ENCODE measurements around the gene CFH. TPM values are rescaled to one million over a fixed set of nuclear protein-coding genes. Genes with fewer than 3 reads are reported as not detected.
"Not testable (repeated sequence)": the region's sequence is repeated elsewhere in the genome, so short reads cannot be mapped to it uniquely, and the experiment has no call there.

Gene CFH
- total RNA-seq, 1 donor from 2014 or later = 299 TPM

DNA sequence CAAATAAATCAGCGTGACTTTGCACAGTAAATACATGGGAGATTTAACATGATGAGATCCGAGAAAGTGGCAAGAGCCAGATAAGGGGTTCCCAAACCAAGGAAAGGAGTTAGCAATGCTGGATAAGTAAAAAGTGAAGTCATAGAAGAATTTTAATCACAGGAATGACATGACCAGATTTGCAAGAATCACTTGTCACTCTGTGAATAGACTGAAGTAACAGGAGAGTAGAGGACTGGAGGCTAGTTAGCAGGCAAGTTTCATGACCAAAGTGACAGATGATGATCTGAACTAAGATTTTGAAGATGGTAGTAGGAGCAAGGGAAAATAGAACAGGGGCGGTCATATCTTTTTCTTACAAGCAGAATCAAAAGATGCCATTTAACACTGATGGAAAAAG is 8.4 kb downstream of the CFH start:
- DNase-seq (ENCODE audit: low spot score) (no peak), ATAC-seq (peak; percentile 45)
- intact Hi-C loops (cut with DNase I) = no loop called here

- intact Hi-C loops (cut with DNase I) = no loop called here
- peak; percentile 70 for ATAC-seq
- no peak for DNase-seq (ENCODE audit: low spot score)
Observed at GRCh38 chr1:196660852-196661251, 9.0 kb downstream of the CFH start.

DNA sequence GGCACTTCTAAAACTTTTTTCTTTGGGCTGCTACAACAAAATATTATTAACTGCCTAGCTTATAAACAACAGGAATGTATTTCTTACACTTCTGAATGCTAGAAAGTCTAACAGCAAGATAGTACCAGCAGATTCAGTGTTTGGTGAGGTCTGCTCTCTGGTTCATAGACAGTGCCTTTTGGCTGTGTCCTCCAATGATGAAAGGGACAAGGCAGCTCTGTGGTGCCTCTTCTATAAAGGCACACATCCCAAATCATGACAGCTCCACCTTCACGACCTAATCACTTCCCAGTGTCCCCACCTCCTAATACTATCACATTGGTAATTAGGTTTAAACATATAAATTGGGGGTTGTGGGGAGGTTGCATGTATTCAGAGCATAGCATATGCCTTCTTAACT is 9.5 kb downstream of the CFH start:
- no peak for ATAC-seq
- intact Hi-C loops (cut with DNase I) = no loop called here
- DNase-seq (ENCODE audit: low spot score) = no peak

DNA sequence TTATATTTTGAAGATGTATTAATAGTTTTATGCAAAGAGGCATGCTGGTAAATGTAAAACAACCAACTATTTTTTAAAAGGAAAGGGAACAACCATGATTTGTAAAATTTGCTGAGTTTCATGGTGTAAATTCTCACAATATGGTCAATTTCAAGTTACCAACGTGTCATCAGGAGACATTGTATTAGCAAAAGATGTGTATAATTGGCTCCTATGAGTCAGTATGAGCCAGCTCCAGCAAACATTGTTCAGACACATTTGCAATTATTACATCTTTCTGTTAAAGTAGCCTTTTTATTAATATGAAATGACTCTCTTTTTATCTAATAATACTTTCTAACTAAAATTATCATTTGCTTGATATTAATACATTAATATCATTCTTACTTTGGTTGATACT is 15.3 kb downstream of the CFH start:
- DNase-seq (ENCODE audit: low spot score) = no peak
- ATAC-seq = no peak
- intact Hi-C loops (cut with DNase I) = no loop called here

GRCh38 chr1:196669051-196669450 is 17.2 kb downstream of the CFH start:
- intact Hi-C loops (cut with DNase I) = no loop called here
- ATAC-seq (no peak), DNase-seq (ENCODE audit: low spot score) (no peak)

- DNase-seq (ENCODE audit: low spot score) (no peak), ATAC-seq (no peak)
- intact Hi-C loops (cut with DNase I) = no loop called here
Observed at GRCh38 chr1:196669693-196670092, 17.9 kb downstream of the CFH start.

GRCh38 chr1:196674908-196675307 is 23.1 kb downstream of the CFH start:
- DNase-seq (ENCODE audit: low spot score) (no peak), ATAC-seq (no peak)
- intact Hi-C loops (cut with DNase I) = no loop called here

GRCh38 chr1:196677781-196678509 is 26.1 kb downstream of the CFH start:
- intact Hi-C loops (cut with DNase I) = no loop called here
- ATAC-seq (no peak), DNase-seq (ENCODE audit: low spot score) (no peak)

GRCh38 chr1:196678510-196678884 is 26.7 kb downstream of the CFH start:
- intact Hi-C loops (cut with DNase I) = no loop called here
- DNase-seq (ENCODE audit: low spot score) = no peak

GRCh38 chr1:196680107-196680506 is 28.3 kb downstream of the CFH start:
- ATAC-seq = peak; percentile 44
- intact Hi-C loops (cut with DNase I) = no loop called here
- no peak for DNase-seq (ENCODE audit: low spot score)

More at GRCh38 chr1:196678510-196678884, 26.7 kb downstream of the CFH start:
- no peak for ATAC-seq

DNA sequence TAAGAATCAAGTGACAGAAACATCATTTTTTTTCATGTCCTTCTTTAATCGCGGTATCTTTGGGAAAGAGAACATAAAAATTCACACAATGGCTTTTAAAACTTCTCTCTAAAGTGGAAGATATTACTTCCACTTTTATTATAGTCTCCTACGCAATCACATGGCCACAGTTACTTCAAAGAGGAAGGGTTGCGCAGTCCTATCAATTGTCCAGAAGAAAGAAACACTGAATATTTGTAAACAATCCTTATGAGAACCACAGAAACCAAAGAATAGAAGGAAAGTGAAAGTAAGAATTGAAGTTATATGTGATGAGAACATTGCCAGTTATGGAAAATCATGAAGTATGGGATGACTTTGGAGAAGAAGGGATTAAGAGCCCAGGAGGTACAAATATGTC is 32.6 kb downstream of the CFH start:
- DNase-seq (ENCODE audit: low spot score) (no peak), ATAC-seq (no peak)
- intact Hi-C loops (cut with DNase I) = no loop called here

DNA sequence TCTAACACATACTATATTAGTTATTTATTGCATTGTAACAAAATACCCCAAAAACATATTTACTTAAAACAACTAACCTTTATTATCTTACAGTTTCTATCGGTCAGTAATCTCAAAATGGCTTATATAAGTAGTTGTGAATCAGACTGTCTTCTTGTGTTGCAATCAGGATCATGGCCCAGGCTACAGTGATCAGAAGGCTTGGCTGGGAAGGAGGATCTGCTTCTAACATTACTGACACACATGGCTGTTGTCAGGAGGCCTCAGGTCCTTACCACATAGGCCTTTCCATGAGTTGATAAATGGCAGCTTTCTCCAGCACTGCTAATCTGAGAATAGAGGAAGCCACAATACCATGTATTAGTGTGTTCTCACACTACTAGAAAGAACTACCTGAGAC is 33.7 kb downstream of the CFH start:
- no peak for ATAC-seq
- DNase-seq (ENCODE audit: low spot score) = no peak
- intact Hi-C loops (cut with DNase I) = no loop called here

GRCh38 chr1:196689001-196689400 is 37.2 kb downstream of the CFH start:
- intact Hi-C loops (cut with DNase I) = no loop called here
- ATAC-seq (no peak), DNase-seq (ENCODE audit: low spot score) (no peak)

- ATAC-seq (no peak), DNase-seq (ENCODE audit: low spot score) (no peak)
- intact Hi-C loops (cut with DNase I) = no loop called here
Observed at GRCh38 chr1:196690582-196690981, 38.7 kb downstream of the CFH start.

- DNase-seq (ENCODE audit: low spot score) = no peak
Observed at GRCh38 chr1:196698993-196699392, 47.1 kb downstream of the CFH start.

GRCh38 chr1:196701144-196701543 is 49.3 kb downstream of the CFH start:
- ATAC-seq = no peak
- intact Hi-C loops (cut with DNase I) = no loop called here
- no peak for DNase-seq (ENCODE audit: low spot score)

More at GRCh38 chr1:196698993-196699392, 47.1 kb downstream of the CFH start:
- no peak for ATAC-seq
- intact Hi-C loops (cut with DNase I) = no loop called here

GRCh38 chr1:196709892-196710291 is 58.0 kb downstream of the CFH start:
- ATAC-seq; DNase-seq (ENCODE audit: low spot score); intact Hi-C loops (cut with DNase I): not testable (repeated sequence)

DNA sequence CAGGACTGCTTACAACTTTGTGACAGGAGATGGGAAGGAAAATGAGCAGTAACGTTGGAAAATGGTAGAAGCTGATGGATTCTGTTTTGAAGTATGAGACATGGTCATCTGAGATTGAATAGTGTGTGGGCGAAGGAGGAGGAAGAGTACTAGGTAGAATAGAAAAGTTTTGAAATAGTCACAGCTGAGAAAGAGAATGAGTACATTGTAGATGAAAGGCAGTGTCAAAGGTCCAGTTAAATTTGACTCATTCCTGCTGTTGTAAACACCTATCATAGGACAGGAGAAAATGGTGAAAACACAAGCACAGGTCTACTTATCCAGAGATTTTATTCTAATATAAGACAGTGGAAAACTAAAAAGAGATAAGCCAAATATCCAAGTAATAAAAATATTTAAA is 66.0 kb downstream of the CFH start:
- DNase-seq (ENCODE audit: low spot score) (no peak), ATAC-seq (no peak)
- intact Hi-C loops (cut with DNase I) = no loop called here

DNA sequence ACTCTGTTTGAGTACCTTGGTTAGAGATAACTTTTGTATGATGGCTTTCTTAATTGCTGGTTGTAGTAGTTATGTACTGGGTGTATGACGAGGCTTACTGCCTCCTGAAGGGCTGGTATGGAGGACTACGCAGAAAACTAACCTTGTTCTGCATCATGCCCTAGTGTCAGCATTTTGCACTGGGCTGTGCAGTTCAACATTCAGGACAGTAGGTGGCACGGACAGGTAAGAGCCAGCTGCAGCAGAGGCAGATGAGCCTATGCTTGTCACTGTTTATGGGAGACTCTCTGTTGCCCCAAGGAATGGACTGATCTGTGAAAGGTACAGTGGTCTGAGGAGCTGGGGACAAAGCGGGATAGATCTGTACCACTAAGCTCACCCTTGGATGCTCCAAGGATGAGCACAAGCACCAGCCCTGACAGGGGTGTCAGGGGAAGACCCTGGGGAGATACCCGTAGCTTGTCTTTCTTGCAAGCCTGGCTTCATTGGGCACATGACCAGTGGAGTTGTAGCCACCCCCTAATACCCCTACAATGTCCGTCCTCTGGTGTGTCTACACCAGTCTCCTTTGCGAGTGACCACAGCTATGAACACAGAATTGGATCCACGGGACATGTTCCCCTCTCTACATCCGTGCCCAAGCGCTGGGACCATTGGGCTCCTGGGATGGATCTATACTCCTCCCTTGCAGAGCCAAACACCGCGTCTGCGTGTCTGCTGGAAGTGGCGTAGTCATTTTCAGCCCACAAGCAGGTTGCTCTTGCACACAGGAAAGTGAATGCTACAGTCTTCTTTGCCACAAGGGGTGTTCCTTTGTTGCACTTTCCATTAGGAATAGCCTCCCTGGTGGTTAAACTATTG is 71.7 kb downstream of the CFH start:
- no peak for DNase-seq (ENCODE audit: low spot score)
- intact Hi-C loops (cut with DNase I) = no loop called here
- peak; percentile 26 for ATAC-seq

- intact Hi-C loops (cut with DNase I) = no loop called here
Observed at GRCh38 chr1:196732526-196732925, 80.7 kb downstream of the CFH start.

More at GRCh38 chr1:196732526-196732925, 80.7 kb downstream of the CFH start:
- ATAC-seq (no peak), DNase-seq (ENCODE audit: low spot score) (no peak)
